ENCODE data around the gene METTL27.
"Not testable (repeated sequence)": the region's sequence is repeated elsewhere in the genome, so short reads cannot be mapped to it uniquely, and the experiment has no call there.

Gene METTL27

DNA sequence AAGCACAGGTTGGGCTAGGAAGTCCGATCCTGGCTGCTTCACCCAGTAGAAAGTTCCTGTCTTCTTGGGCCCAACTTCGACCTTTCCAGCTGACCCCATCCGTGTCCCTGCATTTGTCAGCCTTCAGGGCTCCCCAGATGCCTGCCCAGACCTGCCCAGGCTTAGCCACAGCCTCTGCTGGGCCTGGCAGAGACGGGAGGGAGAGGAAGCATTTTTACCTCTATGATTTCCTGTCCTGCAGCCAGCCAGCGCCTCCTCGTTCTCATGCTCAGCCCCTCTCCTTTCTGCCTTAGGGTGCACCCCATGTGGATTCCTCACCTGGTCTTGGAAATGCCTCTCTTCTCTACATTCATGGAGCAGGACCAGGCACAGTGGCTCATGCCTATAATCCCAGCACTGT, 3.7 kb downstream of the METTL27 start:
- no peak for DNase-seq (ENCODE audit: low read depth in 2 of 2)

- DNase-seq (ENCODE audit: low read depth in 2 of 2) = not testable (repeated sequence)
Measured at GRCh38 chr7:73837167-73837566, 5.1 kb downstream of the METTL27 start.

DNA sequence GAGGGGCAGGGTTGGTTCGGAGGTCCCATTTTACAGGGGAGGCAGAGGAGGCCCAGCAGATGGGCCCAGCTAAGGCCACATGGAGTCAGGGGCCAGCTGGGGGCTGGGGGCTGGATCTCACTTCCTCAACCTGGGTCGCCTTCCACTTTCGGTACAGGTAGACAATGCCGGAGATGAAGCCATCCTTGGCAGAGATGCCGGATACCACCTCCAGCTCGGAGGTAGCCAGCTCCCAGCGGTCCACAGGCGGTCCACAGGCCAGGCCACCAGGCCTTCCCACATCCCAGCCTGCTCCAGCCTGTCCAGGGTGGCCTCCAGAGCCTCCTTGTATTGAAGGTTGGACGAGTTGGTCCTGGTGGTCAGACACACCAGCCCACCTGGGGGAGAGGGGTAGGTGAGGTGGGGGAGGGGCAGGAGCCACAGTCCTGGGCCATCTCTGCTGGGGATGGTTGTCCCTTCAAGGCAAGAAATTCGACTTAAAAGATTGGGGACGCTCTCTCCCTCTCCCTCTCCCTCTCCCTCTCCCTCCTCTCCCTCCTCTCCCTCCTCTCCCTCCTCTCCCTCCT, 7.6 kb downstream of the METTL27 start:
- DNase-seq (ENCODE audit: low read depth in 2 of 2) = no peak

- no peak for DNase-seq (ENCODE audit: low read depth in 2 of 2)
Measured at GRCh38 chr7:73833251-73833919, 8.9 kb downstream of the METTL27 start.

- DNase-seq (ENCODE audit: low read depth in 2 of 2) = no peak
Measured at GRCh38 chr7:73832806-73833205, 9.5 kb downstream of the METTL27 start.

DNA sequence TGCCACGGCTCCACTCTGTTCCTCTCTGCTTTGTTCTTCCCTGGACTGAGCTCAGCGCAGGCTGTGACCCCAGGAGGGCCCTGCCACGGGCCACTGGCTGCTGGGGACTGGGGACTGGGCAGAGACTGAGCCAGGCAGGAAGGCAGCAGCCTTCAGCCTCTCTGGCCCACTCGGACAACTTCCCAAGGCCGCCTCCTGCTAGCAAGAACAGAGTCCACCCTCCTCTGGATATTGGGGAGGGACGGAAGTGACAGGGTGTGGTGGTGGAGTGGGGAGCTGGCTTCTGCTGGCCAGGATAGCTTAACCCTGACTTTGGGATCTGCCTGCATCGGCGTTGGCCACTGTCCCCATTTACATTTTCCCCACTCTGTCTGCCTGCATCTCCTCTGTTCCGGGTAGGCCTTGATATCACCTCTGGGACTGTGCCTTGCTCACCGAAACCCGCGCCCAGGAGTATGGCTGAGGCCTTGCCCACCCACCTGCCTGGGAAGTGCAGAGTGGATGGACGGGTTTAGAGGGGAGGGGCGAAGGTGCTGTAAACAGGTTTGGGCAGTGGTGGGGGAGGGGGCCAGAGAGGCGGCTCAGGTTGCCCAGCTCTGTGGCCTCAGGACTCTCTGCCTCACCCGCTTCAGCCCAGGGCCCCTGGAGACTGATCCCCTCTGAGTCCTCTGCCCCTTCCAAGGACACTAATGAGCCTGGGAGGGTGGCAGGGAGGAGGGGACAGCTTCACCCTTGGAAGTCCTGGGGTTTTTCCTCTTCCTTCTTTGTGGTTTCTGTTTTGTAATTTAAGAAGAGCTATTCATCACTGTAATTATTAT, 10.3 kb downstream of the METTL27 start:
- DNase-seq (ENCODE audit: low read depth in 2 of 2) = no peak

DNA sequence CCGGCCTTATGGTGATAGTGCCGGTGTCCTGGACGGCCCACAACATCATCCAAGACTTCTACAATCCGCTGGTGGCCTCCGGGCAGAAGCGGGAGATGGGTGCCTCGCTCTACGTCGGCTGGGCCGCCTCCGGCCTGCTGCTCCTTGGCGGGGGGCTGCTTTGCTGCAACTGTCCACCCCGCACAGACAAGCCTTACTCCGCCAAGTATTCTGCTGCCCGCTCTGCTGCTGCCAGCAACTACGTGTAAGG, 10.8 kb downstream of the METTL27 start:
- no peak for DNase-seq (ENCODE audit: low read depth in 2 of 2)

DNA sequence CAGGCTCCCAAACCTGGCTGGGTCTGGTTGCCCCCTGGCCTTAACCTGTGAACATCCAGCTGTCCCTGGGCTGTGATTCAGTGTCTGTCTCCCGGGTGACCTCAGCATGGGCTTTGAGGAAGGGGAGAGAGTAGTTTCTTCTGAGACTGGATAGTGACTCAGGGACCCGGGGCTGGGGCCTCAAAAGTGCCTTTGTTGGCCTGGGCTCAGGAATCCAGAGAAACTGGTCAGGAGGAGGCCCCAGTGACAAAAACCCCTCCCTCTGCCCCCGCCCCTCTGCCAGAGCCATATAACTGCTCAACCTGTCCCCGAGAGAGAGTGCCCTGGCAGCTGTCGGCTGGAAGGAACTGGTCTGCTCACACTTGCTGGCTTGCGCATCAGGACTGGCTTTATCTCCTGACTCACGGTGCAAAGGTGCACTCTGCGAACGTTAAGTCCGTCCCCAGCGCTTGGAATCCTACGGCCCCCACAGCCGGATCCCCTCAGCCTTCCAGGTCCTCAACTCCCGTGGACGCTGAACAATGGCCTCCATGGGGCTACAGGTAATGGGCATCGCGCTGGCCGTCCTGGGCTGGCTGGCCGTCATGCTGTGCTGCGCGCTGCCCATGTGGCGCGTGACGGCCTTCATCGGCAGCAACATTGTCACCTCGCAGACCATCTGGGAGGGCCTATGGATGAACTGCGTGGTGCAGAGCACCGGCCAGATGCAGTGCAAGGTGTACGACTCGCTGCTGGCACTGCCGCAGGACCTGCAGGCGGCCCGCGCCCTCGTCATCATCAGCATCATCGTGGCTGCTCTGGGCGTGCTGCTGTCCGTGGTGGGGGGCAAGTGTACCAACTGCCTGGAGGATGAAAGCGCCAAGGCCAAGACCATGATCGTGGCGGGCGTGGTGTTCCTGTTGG, 11.4 kb downstream of the METTL27 start, which contains the start of gene CLDN4:
CLDN4 (plus strand) TSS at position 316 of the 903 bp plus-strand sequence; CDS start at position 522, 206 bp downstream.
- no peak for DNase-seq (ENCODE audit: low read depth in 2 of 2)

GRCh38 chr7:73829921-73830680, 12.2 kb downstream of the METTL27 start:
- no peak for DNase-seq (ENCODE audit: low read depth in 2 of 2)

GRCh38 chr7:73829505-73829904, 12.8 kb downstream of the METTL27 start:
- no peak for DNase-seq (ENCODE audit: low read depth in 2 of 2)

- DNase-seq (ENCODE audit: low read depth in 2 of 2) = no peak
Measured at GRCh38 chr7:73828972-73829371, 13.3 kb downstream of the METTL27 start.

DNA sequence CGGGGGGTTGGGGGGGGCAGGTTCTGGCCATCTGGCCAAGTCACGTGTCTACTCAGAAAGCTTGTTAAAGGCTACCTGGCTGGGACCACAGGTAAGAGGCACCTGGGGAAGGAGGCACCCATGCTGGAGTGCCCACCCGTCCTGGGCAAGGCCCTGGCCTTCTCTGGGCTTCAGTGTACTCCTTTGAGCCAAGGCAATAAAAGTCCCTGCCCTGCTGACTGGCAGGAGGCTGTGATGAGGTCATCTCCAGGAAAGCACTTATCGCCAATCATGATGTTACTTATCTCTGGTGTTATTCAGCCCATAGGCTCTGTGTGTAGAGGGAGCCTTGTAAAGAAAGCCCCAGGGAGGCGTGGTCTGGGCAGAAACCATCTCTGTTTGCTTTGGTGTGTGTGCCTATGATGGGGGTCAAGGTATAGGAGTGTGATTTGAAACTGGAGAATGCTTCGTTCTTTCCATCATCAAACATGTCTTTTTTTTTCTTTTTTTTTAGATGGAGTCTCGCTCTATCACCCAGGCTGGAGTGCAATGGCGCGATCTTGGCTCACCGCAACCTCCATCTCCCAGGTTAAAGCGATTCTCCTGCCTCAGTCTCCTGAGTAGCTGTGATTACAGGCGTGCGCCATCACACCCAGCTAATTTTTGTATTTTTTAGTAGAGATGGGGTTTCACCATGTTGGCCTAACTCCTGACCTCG, 14.1 kb downstream of the METTL27 start:
- no peak for DNase-seq (ENCODE audit: low read depth in 2 of 2)

- no peak for DNase-seq (ENCODE audit: low read depth in 2 of 2)
Measured at GRCh38 chr7:73827567-73828106, 14.7 kb downstream of the METTL27 start.

- DNase-seq (ENCODE audit: low read depth in 2 of 2) = no peak
Measured at GRCh38 chr7:73824986-73825385, 17.3 kb downstream of the METTL27 start.

DNA sequence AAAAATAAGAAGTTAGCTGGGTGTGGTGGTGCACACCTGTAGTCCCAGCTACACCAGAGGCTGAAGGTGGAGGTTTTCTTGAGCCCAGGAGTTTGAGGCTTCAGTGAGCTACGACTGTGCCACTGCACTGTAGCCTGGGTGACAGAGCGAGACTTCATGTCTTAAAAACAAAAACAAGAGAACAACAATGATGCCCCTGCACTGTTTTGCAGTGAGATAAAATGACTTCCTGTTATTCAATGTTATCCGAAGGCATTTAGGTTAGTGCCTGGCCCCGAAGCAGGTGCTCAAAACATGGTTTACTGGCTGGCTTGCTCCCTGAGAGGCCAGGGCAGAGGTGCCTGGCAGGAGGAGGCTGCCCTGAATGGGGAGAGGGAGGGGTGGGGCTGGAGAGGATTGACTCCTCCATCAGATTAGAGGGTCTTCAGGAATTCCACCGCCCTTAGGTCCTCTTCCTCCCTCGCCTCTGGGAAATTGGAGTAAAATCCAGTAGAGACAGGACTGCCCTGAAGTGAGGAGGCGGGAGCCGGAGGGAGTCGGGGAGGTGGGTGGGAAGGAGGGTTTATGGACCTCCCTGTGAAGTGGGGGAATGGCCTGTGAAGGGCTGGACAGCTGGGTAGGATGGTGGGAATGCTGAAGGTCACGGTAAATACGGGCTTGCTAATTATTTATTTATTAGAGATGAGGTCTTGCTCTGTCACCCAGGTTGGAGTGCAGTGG, 18.3 kb downstream of the METTL27 start:
- no peak for DNase-seq (ENCODE audit: low read depth in 2 of 2)

DNA sequence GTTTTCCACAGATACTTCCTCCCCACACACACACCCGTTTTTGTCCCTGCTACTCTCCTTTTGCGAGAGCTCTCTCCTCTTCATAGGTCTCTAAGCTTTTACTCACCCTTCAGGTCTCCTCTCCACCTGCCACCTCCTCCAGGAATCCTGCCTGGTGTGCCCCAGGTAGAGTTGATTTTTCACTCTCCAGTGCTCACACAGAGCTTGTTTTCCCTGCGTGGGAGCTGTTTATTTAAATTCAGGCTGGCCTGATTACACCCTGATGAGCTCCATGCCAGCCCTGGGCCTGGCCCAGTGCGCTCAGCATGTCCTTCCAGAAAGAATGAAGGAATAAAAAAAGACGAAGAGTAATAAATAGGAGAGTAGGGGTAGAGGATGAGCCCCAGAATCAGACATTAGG, 19.1 kb downstream of the METTL27 start:
- DNase-seq (ENCODE audit: low read depth in 2 of 2) = no peak

DNA sequence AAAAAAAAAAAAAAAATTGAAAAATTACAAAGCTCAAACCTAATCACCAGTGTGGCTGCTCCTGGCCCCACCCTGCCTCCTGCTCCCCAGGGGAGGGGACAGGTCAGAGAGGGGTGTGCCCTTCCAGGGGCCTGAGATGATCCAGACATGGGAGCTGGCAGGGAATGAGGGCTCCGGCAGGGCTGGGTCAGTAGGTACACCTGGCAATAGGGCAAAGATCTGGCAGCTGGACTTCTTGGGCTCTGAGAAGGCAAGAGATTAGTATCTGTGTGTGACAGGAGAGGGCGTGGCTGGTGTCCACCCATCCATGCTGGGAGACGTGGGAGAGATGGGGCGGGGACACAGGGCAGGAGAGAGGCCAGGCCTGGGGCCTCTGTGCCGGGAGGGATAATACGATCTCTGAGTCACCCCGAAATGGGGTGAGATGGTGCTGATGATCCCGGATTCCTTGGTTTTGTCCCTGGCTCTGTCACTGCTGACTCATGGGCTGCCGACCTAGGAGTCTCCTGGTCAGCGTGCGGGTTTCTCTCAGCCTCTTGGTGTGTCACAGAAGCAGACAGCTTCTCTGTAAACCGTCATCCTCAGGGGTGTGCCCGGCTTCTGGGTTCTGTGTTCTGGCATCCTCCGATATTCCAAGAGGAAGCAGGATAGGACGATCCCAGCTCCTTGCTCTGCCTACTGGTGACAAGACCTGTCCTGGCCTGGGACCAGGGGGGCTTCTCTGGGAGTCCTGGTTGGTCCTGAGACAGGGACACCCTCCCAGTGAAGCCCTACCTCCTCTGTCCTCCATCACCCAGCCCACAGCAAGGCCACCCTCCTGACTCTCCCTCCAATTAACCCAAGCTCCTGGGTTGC, 19.8 kb downstream of the METTL27 start:
- no peak for DNase-seq (ENCODE audit: low read depth in 2 of 2)

- not testable (repeated sequence) for DNase-seq (ENCODE audit: low read depth in 2 of 2)
Measured at GRCh38 chr7:73821597-73822285, 20.6 kb downstream of the METTL27 start.
